Activated gamma-delta T cell treated with anti-CD3 and anti-CD28 coated beads, Interleukin-2, amount 50 U/mL, for 16 hours (primary cell): Measurements from ENCODE around the gene FAM236A.
"Not testable (repeated sequence)": the region's sequence is repeated elsewhere in the genome, so short reads cannot be mapped to it uniquely, and the experiment has no call there.

Source experiments
- DNase-seq: peaks from one replicate; pipeline ENCODE4 v3.0.0-alpha.2; 2020; ENCODE audit warnings: low read depth

FAM236A gene

DNA sequence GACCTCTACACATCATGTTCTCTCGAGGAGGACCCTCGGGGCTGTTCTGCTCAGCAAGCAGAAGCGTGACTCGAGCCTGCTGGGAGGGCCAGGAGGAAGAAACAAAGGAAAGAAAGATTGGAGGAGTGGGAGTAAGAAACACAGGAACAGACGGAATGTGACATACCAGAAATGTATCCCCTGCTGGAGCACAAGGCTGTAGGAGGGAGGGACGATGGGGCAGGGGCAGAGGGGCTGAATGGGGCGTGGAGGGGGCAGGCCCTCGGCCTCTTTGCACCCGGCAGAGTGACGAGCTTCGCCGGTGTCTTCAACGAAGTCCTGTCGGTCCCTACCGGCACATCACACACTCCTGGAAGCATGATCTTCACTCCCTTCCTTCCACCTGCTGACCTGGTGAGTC, at the start of gene FAM236A:
FAM236A (plus strand) TSS at position 301 of the 400 bp plus-strand sequence; CDS start at position 358, 57 bp downstream.
- DNase-seq, result not testable (repeated sequence)

DNA sequence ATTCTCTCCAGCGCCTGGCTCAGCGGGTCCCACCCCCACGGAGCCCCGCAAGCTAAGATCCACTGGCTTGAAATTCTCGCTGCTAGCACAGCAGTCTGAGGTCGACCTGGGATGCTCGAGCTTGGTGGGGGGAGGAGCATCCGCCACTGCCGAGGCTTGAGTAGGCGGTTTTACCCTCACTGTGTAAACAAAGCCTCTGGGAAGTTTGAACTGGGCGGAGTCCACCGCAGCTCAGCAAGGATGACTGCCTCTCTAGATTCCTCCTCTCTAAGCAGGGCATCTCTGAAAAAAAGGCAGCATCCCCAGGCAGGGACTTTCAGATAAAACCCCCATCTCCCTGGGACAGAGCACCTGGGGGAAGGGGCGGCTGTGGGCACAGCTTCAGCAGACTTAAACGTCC, 48.3 kb upstream of the FAM236A start:
- DNase-seq, result not testable (repeated sequence)

DNA sequence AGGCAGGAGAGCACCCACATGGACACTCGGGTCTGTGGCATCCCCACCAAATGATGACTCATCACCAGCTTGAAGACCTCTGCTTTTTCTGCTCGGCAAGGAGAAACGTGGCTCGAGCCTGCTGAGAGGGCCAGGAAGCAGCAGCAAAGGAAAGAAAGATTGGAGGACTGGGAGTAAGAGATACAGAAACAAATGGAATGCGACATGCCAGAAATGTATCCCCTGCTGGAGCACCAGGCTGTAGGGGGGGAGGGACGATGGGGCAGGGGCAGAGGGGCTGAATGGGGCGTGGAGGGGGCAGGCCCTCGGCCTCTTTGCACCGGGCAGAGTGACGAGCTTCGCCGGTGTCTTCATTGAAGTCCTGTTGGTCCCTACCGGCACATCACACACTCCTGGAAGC, 25.7 kb upstream of the FAM236A start, which contains the start of gene FAM236C:
FAM236C (plus strand) TSS at position 301 of the 400 bp plus-strand sequence. CDS start 100 bp downstream, outside the sequence.
- not testable (repeated sequence) for DNase-seq

DNA sequence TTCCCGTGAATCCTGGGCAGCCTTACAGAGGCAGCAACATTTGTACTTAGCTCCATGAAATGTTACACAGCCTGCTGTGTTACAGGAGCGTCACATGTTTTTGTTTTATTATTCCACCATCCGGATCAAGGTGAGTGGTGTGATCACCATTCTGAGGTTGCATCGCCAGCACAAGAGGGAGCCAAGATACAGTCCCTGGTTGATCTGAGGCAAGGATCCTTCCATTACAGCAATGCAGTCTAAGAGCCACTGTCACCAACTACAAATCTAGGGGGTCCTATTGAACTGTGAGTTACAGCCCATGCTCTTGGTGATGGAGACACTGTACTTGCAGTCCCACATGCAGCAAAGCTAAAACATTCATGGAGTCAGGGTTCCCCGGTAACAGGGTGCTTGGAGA, 21.9 kb upstream of the FAM236A start:
- not testable (repeated sequence) for DNase-seq

DNA sequence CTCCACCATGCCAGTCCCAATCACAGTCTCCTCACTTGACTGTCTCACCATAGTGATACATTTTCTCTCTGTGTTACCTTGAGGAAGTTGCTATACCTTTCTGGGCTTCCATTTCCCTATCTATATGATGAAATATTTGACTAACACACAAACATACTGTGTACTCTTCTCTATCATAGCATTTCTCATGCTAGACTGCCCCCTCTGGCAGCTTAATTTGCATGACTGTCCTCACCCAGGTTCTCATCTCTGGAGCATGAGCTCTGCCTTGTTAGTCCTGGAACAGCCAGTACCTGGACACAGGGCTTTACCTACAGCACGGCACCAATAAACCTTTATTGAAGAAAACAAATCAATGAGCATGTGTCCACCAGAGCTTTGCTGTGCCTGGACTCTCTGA, 5.7 kb upstream of the FAM236A start:
- not testable (repeated sequence) for DNase-seq

DNA sequence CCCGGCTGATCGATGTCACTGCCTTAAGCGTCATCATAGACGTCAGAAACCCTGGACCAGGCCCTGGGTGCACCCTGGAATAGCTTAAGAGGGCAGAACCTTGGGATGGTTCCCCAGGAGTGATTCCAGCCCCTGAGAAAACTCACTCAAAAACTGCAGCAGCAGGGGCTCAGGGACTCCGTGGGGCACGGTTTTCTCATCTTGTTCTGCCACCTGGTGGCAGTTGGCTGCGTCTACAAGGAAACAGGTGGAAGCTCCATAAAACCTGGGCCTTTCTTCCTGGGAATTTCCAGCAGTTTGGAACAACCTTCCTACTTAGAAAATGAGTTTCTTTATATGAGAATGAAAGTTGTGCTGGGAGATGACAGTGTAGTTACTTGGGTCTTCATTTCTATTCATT, 1.6 kb upstream of the FAM236A start:
- DNase-seq, result not testable (repeated sequence)

DNA sequence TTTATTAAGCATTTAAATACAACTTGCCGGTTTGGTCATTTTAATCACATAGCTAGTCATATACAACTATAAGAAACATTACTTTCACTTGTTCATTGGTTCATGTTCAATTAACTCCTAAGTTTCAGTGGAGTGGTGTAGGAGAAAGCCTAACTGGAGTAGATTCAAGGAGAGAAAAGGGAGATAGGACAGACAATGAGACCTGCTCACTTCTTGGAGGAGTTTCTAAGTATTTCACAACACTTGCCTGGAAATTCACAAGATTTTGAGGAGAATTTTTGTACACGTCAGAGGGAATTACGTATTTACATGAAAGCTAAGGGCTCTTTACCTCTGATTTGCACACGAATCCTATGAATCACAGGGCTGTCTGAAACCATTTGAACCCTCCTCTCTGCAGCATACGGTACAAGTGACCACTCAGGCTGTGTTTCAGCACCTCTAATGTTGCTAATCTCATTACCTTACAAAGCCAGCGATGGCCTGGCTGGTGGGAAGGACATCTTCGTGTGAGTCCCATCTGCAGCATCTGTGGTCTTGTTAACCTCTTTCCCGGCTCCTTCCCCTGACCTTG, 1.0 kb upstream of the FAM236A start:
- not testable (repeated sequence) for DNase-seq

DNA sequence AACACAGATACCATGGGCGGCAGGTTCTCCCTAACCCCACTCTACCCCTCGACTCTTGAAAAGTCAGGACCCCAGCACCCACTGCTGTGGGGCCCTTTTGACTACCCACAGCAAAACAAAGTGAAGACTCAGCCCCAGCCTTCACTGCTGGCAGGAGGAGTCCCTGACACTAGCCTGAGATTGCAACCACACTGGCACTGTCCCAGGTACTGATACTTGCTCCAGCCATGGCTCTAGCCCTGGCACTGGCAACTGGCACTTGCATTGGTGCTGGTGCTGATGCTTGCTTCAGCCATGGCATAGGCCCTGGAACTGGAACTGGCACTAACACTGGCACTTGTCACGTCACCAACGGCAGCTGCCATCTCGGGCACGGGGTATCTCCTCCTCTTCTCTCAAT, 4.3 kb downstream of the FAM236A start:
- not testable (repeated sequence) for DNase-seq

DNA sequence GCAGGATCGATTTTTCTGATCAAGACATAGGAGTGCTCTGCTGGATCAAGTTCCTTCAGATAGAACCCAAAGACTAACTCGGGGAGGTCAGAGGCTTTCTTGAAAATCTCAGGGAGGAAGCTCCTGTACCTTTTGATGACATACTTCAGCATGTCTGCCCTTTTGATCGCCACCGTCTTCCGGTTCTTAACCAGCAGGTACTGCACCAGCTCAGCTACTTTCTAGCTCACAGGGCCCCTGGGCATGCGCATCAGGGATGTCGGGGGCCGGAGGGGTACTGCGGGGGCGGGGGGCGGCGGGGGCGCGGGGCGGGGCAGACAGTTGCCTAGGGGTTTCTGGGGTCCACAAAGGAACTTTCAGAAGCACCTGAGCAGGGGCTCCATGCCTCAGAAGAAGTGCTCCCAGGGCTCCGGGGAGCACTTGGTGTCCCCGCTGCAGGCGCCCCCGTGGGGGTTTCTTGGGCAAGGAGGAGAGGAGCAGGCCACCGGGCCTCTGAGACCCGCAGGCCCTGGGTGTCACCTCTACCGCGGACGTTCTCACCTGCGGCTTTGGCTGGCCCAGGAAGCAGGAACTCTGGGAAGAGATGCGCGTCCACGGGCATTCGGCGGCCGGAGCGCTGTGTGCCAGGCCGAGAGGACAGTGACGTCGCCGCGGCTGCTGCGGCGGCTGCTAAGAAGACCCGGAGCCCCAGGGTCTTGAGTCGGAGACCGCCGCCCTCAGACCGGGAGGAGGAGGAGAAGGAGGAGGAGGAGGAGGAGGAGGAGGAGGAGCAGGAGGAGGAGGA, 5.2 kb downstream of the FAM236A start:
- DNase-seq, result not testable (repeated sequence)

DNA sequence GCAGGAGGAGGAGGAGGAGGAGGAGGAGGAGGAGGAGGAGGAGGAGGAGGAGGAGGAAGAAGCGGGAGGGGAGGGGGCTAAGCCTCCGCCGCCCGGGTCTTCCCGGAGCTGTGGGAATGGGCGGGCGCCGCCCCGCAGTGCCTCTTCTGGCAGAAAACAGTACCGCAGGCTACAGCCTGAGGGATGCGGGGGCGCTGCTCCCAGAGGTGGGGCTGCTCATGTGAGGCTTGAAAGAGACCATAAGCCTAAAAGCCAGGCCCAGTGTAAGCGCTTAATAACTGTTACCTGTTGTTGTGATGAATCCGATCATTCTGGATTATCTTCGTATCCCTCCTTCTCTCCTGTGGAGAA, 5.8 kb downstream of the FAM236A start, which contains the start of gene DMRTC1:
DMRTC1 (minus strand) TSS at position 19 of the 351 bp plus-strand sequence. CDS start 68,143 bp downstream, outside the sequence.
- not testable (repeated sequence) for DNase-seq

DNA sequence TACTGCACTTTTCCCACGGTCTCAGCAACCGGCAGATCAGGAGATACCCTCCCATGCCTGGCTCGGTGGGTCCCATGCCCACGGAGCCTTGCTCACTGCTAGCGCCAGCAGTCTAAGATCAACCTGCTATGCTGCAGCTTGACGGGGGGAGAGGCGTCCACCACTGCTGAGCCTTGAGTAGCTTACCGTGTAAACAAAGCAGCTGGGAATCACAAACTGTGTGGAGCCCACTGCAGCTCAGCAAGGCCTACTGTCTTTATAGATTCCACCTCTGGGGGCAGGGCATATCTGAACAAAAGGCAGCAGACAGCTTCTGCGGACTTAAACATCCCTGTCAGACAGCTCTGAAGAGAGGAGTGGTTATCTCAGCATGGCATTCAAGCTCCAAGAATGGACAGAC, 22.0 kb downstream of the FAM236A start:
- DNase-seq, result not testable (repeated sequence)

DNA sequence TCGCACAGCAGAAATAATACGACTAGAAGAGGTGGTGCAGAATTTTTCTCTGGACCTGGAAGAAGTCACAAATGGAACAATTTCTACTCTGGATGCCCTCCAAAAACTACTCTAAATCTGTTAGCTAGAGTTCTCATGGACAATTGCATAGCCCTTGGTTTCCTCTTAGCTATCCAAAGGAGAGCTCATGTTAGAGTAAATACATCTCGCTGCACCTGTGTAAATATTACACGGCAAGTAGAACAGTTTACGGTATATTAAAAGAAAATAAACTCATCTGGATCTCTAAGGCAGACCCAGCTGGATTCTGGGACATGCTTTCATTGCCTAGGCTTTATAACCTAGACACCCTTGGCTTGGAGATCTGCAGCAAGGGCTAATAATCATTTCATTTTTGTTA, 33.9 kb downstream of the FAM236A start:
- DNase-seq, result not testable (repeated sequence)

DNA sequence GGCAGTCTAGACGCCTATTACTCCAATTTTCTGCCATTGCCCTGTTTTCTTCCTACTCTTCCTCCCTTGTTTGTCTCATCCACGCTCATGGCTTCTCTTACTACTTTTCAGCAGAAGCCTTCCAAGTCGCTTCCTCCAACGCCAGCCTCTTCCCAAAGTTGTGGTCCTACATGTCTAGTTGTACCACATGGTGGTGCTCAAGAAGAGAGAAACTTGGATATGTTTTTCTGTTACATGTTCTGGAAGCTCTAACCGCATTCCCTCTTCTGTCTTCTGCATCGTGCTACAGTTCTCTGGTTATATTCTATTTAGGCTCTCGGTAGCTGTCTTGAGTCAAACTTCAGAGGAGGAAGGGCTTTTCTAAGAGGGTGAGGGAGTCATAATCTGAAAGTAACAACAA, 36.9 kb downstream of the FAM236A start:
- not testable (repeated sequence) for DNase-seq

DNA sequence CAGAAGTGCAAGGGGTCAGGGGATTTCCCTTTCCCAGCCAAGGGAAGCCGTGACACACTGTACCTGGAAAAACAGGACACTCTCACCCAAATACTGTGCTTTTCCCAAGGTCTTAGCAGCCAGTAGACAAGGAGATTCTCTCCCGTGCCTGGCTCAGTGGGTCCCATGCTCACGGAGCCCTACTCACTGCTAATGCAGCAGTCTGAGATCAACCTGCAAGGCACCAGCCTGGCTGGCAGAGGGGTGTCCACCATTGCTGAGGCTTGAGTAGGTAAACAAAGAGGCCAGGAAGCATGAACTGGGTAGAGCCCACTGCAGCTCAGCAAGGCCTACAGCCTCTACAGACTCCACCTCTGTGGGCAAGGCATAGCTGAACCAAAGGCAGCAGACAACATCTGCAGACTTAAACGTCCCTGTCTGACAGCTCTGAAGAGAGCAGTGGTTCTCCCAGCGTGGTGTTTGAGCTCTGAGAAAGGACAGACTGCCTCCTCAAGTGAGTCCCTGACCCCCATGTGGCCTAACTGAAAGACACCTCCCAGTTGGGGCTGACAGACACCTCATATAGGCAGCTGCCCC, 43.0 kb downstream of the FAM236A start:
- not testable (repeated sequence) for DNase-seq
